Body of pancreas (tissue), 4 donors: ENCODE results near the gene SLC35F3.

Experiments used
- POLR2A ChIP-seq, 3 donors: fragments of 450-650 bp; IDR thresholded peaks; one replicate each; pipeline ENCODE4 v1.6.1; 2016; ENCODE audit warnings: antibody characterized with exemption in 3 of 3, mild to moderate bottlenecking in 2 of 3
- TF ChIP-seq, protein P1 (sequence below), 7 experiments: fragments of 450-650 bp in 4 of 7; fragments of 200-600 bp in 3 of 7; sonication (generic) in 3 of 7; IDR thresholded peaks; one replicate each; pipeline ENCODE4 v1.5.1; 2016 to 2019; ENCODE audit warnings: antibody characterized with exemption in 7 of 7

DNA sequence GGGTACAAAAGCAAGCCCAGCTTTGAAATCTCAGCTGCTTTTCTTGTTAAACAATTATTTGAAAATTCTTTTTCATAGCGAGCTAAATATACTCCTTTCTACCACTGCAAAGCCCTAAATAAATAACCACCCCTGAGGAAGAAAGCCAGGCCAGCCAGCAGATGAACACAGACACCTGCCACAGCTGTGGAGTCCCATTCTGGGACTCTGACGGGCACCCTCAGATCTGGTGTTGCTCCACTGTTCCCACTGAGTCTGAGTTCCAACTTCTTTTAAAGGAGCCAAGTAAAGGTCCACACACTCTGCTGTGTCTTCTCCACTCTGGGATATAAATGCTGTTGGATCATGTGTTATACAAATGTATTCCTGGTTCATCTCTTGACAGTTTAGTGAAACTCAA is 391.1 kb downstream of the SLC35F3 start:
- no peak for TF ChIP-seq POLR2A (IDR thresholded peaks at IDR 0.05)
- TF ChIP-seq, protein P1, sequence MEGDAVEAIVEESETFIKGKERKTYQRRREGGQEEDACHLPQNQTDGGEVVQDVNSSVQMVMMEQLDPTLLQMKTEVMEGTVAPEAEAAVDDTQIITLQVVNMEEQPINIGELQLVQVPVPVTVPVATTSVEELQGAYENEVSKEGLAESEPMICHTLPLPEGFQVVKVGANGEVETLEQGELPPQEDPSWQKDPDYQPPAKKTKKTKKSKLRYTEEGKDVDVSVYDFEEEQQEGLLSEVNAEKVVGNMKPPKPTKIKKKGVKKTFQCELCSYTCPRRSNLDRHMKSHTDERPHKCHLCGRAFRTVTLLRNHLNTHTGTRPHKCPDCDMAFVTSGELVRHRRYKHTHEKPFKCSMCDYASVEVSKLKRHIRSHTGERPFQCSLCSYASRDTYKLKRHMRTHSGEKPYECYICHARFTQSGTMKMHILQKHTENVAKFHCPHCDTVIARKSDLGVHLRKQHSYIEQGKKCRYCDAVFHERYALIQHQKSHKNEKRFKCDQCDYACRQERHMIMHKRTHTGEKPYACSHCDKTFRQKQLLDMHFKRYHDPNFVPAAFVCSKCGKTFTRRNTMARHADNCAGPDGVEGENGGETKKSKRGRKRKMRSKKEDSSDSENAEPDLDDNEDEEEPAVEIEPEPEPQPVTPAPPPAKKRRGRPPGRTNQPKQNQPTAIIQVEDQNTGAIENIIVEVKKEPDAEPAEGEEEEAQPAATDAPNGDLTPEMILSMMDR (IDR thresholded peaks at IDR 0.05), result no peak
